SK-N-SH treated with all-trans-retinoic acid at 6 μM for 48 hours (cell line): Measurements from ENCODE around the gene TFCP2.

Experiments used
- ARNTL ChIP-seq: fragments of 450-650 bp; formaldehyde crosslinking; IDR thresholded peaks from 2 replicates; pipeline ENCODE4 v1.5.0; 2020; ENCODE audit warnings: low read depth, mild to moderate bottlenecking, moderate library complexity, borderline replicate concordance
- BACH2 ChIP-seq: fragments of 250-450 bp; sonication (Bioruptor Pico); IDR thresholded peaks from 2 replicates; pipeline ENCODE4 v1.9.0; 2021; ENCODE audit warnings: mild to moderate bottlenecking, borderline replicate concordance
- CREB5 ChIP-seq: fragments of 250-450 bp; sonication (Bioruptor Pico); IDR thresholded peaks from 2 replicates; pipeline ENCODE4 v1.5.1; 2020; ENCODE audit warnings: low read depth, mild to moderate bottlenecking, moderate library complexity
- CSDC2 ChIP-seq: fragments of 250-450 bp; sonication (Bioruptor Pico); IDR thresholded peaks from 2 replicates; pipeline ENCODE4 v1.5.0; 2020; ENCODE audit warnings: mild to moderate bottlenecking, moderate library complexity
- ESRRG ChIP-seq: fragments of 250-450 bp; sonication (Bioruptor Pico); IDR thresholded peaks from 2 replicates; pipeline ENCODE4 v1.6.1; 2021; ENCODE audit warnings: mild to moderate bottlenecking
- GLIS3 ChIP-seq: fragments of 250-450 bp; sonication (Bioruptor Pico); IDR thresholded peaks from 2 replicates; pipeline ENCODE4 v1.5.0; 2020; ENCODE audit warnings: mild to moderate bottlenecking, moderate library complexity
- TCF4 ChIP-seq: fragments of 250-450 bp; sonication (Bioruptor Pico); IDR thresholded peaks from 2 replicates; pipeline ENCODE4 v1.8.0; 2021; ENCODE audit warnings: mild to moderate bottlenecking, moderate library complexity, borderline replicate concordance
- ZFP30 ChIP-seq: fragments of 450-650 bp; formaldehyde crosslinking; IDR thresholded peaks from 2 replicates; pipeline ENCODE4 v1.5.0; 2022; ENCODE audit warnings: mild to moderate bottlenecking, moderate library complexity
- ZNF565 ChIP-seq: fragments of 450-650 bp; formaldehyde crosslinking; conservative IDR thresholded peaks from 2 replicates; pipeline ENCODE4 v1.5.0; 2020; ENCODE audit warnings: low read depth, mild to moderate bottlenecking, moderate library complexity

GRCh38 chr12:51108136-51108535 lies 64.8 kb downstream of the TFCP2 start:
- no peak for TF ChIP-seq ARNTL (CRISPR knock-in tag)
- TF ChIP-seq CSDC2 (CRISPR knock-in tag), result no peak
- no peak for TF ChIP-seq GLIS3 (CRISPR knock-in tag)
- TF ChIP-seq ZFP30, result no peak
- no peak for TF ChIP-seq BACH2 (CRISPR knock-in tag)
- TF ChIP-seq ESRRG (CRISPR knock-in tag), result no peak
- no peak for TF ChIP-seq ZNF565 (CRISPR knock-in tag)
- TF ChIP-seq CREB5 (CRISPR knock-in tag), result no peak
- TF ChIP-seq TCF4 (CRISPR knock-in tag), result no peak
